Subcutaneous adipose tissue (tissue), 4 donors: Measurements from ENCODE around the gene MLC1. TPM values are rescaled to one million over a fixed set of nuclear protein-coding genes. Genes with fewer than 3 reads are reported as not detected.

Source experiments
- CTCF ChIP-seq: fragments of 450-650 bp; IDR thresholded peaks from one replicate; pipeline ENCODE4 v1.5.1; 2016; ENCODE audit warnings: low read depth, mild to moderate bottlenecking, control low read depth, antibody characterized with exemption, moderate library complexity
- total RNA-seq, 4 donors: library from RNA; depleted of rRNA; stranded (reverse); fragments of >200 nt; gene quantifications; one replicate each; pipeline ENCODE4 v1.1.0, GENCODE V29; 2016

MLC1 gene
- total RNA-seq, 4 donors from 2014 or later = 0.22 to 1.1 TPM; not detected in 2

GRCh38 chr22:50039669-50040443 is 45.4 kb downstream of the MLC1 start:
- no peak for TF ChIP-seq CTCF

GRCh38 chr22:50035976-50036724 is 49.1 kb downstream of the MLC1 start:
- TF ChIP-seq CTCF = no peak

GRCh38 chr22:50035131-50035881 is 49.9 kb downstream of the MLC1 start:
- TF ChIP-seq CTCF = no peak

GRCh38 chr22:50034126-50035081 is 50.8 kb downstream of the MLC1 start:
- no peak for TF ChIP-seq CTCF

- TF ChIP-seq CTCF = no peak
These were observed 52.2 kb downstream of the MLC1 start for GRCh38 chr22:50032941-50033601.

GRCh38 chr22:50032109-50032871 is 52.9 kb downstream of the MLC1 start:
- no peak for TF ChIP-seq CTCF
